ENCODE measurements around the gene ACE2. TPM values are rescaled to one million over a fixed set of nuclear protein-coding genes. Genes with fewer than 3 reads are reported as not detected.

Gene ACE2
- total RNA-seq, 1 experiment from 2014 or later, result 0.12 TPM

DNA sequence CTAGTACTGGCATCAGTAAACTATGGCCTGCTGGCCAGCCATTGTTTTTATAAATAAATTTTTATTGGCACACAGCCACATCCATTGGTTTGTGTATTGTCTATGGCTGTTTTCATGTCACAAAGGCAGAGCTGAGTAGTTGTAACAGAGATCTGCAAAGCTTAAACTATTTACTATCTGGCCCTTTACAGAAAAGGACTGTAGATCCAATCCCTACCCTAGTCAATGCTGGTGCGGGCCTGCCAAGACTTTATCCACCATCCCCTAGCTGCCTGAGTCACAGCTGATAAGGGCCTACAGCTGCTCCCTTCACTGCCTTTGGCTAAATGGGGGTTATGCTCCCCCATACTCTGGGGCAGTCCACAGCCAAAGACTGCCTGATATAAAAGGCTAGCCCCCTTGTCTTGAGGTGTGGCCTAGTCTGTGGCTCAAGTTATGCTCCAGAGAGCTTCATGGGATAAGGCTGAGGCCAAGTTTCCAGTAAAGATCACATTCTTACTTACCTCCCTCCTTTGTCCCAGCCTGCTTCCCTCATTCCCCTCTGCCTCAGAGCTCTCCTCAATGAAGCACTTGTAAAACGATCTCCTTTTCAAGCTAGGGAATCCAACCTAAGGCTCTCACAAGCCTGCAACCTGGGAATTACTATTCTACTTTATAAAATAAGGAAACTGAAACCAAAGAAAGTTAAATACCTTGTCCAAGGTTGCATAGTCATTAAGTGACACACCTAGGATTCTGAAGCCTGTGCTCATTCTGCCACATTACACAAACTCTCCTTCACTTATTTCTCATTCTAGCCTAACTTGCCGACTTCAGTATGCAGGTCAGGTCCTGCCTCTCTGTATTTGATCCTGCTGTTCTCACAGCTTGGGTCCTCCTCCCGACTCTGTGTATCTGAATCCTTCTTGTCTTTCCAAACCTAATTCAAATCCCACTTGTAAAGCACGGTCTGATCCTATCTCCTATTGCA, 20.7 kb downstream of the ACE2 start:
- DNase-seq (ENCODE audit: extremely low read depth, low read depth), result no peak

GRCh38 chrX:15576019-15576418, 24.7 kb downstream of the ACE2 start:
- DNase-seq (ENCODE audit: extremely low read depth, low read depth), result no peak

DNA sequence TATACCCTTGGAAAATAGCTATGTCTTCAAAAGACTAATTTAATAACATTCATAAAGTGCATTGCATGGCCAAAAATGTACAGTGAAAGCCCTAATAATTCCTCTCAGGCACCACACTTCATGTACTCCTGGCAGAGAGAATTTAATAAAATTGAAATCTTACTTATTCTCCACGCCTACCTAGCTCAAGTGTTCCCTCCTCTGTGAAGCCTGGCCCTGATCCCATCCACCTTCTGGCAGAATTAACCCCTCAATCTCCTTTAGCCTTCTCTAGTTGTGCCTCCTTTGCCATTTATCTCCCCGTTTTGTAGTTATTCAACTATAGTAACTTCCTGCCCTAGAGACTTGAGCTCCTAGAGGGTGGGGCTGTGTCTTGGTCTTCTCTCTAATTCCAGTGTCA, 26.7 kb downstream of the ACE2 start:
- DNase-seq (ENCODE audit: extremely low read depth, low read depth), result no peak

- DNase-seq (ENCODE audit: extremely low read depth, low read depth), result no peak
Measured at GRCh38 chrX:15570145-15570544, 30.6 kb downstream of the ACE2 start.

GRCh38 chrX:15567886-15568616, 32.7 kb downstream of the ACE2 start:
- no peak for DNase-seq (ENCODE audit: extremely low read depth, low read depth)

- DNase-seq (ENCODE audit: extremely low read depth, low read depth), result no peak
Measured at GRCh38 chrX:15567267-15567666, 33.5 kb downstream of the ACE2 start.

DNA sequence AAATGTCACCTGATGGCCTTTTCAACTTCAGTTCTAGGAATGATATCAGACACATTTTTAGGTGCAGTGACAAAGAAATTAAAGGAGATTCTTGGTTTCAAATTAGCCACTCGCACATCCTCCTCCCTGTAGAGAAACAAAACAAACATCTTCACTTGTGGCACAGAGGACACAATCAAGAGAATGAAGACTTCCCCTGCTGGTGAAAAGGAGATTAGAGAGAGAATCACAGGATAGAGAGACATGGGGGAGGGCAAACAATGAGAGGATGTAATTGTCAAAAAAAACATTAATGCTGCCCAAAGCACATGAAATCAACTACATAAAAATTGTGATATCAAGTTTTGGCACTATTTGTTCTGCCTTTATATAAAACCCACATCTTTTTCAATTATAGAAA, 34.5 kb downstream of the ACE2 start:
- DNase-seq (ENCODE audit: extremely low read depth, low read depth), result no peak

- peak; percentile 66 for DNase-seq (ENCODE audit: extremely low read depth, low read depth)
Measured at GRCh38 chrX:15564981-15565579, 35.7 kb downstream of the ACE2 start.

DNA sequence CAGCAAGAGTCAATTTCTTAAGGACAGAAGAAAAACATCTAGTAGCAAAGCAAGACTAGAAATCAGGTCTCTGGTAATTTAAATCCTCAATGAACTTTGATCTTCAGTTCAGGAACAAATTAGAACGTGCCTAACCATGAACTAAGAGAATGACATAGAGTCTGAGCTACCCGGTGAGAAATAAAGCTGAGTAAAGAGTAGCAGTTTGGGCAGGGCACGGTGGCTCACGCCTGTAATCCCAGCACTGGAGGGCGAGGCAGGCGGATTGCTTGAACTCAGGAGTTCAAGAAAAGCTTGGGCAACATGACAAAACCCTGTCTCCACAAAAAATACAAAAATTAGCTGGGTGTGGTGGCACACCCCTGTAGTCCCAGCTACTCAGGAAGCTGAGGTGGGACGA, 37.7 kb downstream of the ACE2 start:
- DNase-seq (ENCODE audit: extremely low read depth, low read depth), result no peak

DNA sequence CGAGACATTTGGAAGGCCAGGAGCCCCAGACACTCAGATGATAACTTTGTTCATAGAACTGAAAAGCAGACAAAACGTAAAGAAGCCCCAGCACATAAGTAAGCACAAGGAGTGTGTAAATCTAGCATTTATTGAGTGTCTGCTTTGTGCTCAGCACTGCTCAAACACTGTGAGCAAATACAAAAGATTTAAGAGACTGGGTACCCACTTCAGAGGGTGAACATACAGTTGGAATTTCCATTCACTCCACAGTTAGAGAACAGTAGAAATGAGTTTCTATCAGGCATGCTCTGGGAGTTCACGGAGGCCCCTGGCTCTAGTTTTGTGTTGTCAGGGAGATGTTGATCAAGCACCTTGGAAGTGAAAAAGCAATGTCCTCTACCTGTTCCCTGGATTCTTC, 39.8 kb downstream of the ACE2 start:
- DNase-seq (ENCODE audit: extremely low read depth, low read depth), result no peak

DNA sequence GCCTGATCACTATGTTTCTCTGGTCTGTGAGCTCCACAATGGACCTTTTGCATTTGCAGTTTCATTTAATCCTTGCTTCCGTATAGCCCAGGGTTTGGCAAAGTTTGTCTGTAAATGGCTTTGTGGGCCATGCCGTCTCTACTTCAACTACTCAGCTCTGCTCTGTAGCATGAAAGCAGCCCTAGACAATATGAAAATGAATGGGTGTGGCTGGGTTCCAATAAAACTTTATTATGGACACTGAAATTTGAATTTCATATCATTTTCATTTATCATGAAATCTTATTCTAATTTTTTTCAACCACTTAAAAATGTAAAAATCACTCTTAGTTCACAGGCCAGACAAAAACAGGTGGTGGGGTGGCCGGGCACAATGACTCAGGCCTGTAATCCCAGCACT, 41.5 kb downstream of the ACE2 start:
- no peak for DNase-seq (ENCODE audit: extremely low read depth, low read depth)

GRCh38 chrX:15549189-15550012, 51.4 kb downstream of the ACE2 start:
- no peak for DNase-seq (ENCODE audit: extremely low read depth, low read depth)

DNA sequence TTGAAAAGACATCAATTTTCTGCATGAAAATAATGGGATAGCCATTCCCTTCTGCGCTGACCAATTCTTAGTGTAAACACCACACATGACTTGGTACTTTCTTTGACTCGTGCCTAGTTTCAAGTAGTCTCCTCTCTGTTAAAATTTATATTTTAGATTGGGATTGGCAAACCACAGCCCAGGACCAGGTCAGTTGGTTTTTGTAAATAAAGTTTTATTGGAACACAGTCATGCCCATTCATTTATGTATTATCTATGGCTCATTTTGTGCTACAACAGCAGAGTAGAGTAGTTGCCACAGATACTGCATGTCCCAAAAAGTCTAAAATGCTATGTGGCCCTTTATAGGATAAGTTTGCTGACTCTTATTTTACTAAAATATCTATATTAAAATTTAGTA, 53.4 kb downstream of the ACE2 start:
- DNase-seq (ENCODE audit: extremely low read depth, low read depth), result no peak

DNA sequence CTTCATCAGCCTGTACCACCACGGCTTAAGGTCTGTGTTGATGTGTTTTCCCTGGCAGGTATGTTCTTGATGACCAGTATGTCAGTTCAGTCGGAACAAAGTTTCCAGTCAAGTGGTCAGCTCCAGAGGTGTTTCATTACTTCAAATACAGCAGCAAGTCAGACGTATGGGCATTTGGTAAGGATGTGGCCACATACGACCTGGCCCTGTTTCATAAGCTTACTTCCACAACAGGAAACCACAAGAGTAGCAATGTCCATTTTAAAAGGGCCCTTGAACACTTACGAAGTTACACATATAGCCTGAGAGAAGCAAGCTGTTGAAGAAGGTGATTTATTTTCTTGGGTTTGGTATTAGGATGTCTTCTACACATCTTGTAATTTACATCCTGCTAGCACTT, 54.0 kb downstream of the ACE2 start:
- no peak for DNase-seq (ENCODE audit: extremely low read depth, low read depth)

- DNase-seq (ENCODE audit: extremely low read depth, low read depth), result no peak
Measured at GRCh38 chrX:15530318-15530717, 70.4 kb downstream of the ACE2 start.

DNA sequence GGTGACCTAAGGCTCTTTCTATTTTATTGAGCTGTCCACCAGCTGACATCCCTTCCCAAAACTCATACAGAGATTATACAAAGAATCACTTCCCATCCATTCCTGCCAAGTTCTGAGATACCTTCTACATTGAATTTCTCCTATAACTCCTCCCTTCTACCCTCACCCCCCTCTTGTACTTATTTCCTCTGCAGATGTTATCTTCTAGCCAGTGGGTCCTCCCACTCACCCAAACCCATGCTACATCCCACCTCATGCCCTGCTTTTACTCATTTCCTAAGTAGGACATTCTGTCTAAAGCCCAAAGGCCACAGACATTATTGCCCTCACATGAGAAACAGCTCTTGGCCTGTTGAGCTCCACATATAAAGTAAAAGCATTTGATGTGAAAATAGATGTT, 71.6 kb downstream of the ACE2 start:
- no peak for DNase-seq (ENCODE audit: extremely low read depth, low read depth)

- DNase-seq (ENCODE audit: extremely low read depth, low read depth), result no peak
Measured at GRCh38 chrX:15525664-15526416, 74.9 kb downstream of the ACE2 start.

GRCh38 chrX:15524417-15524816, 76.3 kb downstream of the ACE2 start:
- no peak for DNase-seq (ENCODE audit: extremely low read depth, low read depth)

DNA sequence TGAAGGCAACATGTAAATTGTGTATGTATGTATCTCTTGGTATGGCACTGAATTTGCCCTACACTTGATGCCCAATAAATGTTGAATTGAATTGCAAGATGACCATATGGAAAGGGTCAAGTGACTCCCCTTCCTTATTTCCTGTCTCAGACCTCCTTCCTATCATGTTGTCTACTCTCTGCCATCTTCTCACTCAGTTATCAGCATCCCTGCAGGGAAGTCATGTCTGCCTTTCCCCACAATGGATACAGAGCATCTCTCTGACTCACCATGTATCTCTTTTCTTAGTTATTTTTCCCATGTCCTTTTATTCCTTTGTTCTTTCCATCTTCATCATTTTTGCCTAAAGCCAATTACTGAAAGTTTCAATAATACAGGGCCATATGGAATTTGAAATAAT, 77.7 kb downstream of the ACE2 start:
- no peak for DNase-seq (ENCODE audit: extremely low read depth, low read depth)

DNA sequence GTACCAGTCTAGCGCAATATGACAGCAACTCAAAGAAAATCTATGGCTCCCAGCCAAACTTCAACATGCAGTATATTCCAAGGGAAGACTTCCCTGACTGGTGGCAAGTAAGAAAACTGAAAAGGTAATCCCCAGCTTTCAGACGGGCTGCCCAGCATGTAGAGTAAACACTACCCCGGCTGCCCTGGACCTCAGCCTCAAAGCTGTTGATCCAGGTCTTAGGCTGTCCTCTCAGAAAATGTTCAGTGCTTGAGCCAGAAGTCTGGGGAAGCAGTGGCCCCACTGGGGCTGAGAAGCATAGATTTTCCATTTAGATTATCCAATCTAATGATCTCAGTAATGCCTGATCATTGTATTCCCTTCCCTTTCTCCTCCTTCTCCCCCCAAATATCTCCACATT, 78.3 kb downstream of the ACE2 start:
- DNase-seq (ENCODE audit: extremely low read depth, low read depth), result no peak

Measured in NCI-H460 (cell line).